Measurements from ENCODE around the gene CNTNAP5.
A peak's percentile ranks its signal among the peaks of the same experiment; 100 is the strongest.

CNTNAP5 gene

GRCh38 chr2:124025171-124025580, at the start of gene CNTNAP5:
CNTNAP5 (plus strand) TSS chr2:124025287; CDS start chr2:124025651, 364 bp downstream.
- TF ChIP-seq, protein P1, sequence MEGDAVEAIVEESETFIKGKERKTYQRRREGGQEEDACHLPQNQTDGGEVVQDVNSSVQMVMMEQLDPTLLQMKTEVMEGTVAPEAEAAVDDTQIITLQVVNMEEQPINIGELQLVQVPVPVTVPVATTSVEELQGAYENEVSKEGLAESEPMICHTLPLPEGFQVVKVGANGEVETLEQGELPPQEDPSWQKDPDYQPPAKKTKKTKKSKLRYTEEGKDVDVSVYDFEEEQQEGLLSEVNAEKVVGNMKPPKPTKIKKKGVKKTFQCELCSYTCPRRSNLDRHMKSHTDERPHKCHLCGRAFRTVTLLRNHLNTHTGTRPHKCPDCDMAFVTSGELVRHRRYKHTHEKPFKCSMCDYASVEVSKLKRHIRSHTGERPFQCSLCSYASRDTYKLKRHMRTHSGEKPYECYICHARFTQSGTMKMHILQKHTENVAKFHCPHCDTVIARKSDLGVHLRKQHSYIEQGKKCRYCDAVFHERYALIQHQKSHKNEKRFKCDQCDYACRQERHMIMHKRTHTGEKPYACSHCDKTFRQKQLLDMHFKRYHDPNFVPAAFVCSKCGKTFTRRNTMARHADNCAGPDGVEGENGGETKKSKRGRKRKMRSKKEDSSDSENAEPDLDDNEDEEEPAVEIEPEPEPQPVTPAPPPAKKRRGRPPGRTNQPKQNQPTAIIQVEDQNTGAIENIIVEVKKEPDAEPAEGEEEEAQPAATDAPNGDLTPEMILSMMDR (conservative IDR thresholded peaks at IDR 0.05; ENCODE audit: low read depth, low read length), result no peak
- DNase-seq (ENCODE audit: low read depth), result peak; percentile 9
- no peak within 1 kb of the TSS for H3K4me3 ChIP-seq (ENCODE audit: low read depth, low read length)

GRCh38 chr2:123976054-123976648, 48.9 kb upstream of the CNTNAP5 start:
- TF ChIP-seq, protein P1 (conservative IDR thresholded peaks at IDR 0.05; ENCODE audit: low read depth, low read length), result no peak

GRCh38 chr2:123993728-123994323, 31.3 kb upstream of the CNTNAP5 start:
- TF ChIP-seq, protein P1 (conservative IDR thresholded peaks at IDR 0.05; ENCODE audit: low read depth, low read length), result peak; percentile 52
- H3K4me3 ChIP-seq (ENCODE audit: low read depth, low read length), result no peak overlapping the region
- peak; percentile 40 for DNase-seq (ENCODE audit: low read depth)

More at GRCh38 chr2:123976054-123976648, 48.9 kb upstream of the CNTNAP5 start:
- no peak overlapping the region for H3K4me3 ChIP-seq (ENCODE audit: low read depth, low read length)
- no peak for DNase-seq (ENCODE audit: low read depth)

DNA sequence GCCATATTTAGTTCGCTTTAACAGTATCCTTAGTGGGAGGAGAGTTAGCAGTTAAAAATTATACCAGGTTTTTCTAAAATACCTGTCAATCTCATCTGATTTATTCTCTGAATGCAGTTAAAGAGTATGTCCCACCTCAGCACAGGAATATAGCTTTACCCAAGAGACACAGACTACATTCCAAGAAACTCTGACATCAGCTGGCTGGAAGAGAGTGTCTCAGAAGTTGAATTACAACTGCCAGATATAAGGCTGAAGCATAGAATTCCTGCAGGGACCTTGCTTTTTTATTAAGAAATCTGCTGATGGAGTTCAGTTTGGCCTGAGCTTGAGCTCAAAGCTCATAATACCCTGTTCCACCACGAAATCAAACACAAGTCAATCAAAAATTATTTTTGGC, 25.4 kb upstream of the CNTNAP5 start:
- TF ChIP-seq, protein P1 (conservative IDR thresholded peaks at IDR 0.05; ENCODE audit: low read depth, low read length), result no peak
- no peak for DNase-seq (ENCODE audit: low read depth)
- no peak overlapping the region for H3K4me3 ChIP-seq (ENCODE audit: low read depth, low read length)

DNA sequence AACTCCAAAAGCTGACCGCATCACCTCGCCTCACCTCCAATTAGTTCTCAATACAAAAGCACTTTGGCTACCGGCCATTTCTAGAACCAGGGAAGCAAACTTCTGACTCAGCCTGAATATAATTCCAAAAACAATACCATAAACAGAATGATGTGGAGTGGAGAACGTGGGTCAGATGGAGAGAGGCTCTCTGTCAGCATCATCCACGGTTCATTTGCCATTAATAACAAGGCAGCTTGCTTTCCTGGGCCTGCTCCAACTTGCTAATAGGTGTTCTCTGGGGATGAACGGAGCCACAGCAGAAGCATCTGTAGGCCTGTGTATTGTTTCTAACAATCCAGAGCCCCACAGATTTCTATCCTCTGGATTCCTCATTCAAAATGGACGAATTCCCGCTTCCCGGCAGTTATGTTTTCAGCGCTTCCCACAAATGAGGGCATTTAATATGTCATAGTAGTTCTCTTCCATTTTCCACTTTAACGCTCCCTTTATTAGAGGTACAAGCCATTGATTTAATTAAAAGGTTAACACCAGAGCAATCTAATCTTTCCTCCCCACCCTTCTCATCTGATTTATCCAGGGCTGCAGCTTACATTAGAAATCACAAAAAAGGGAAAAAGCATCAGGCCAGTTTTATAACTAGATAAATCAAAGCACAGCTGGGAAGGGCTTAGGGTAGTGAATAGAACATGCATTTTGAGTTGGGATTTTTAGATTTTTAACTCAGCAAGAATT, 23.2 kb upstream of the CNTNAP5 start:
- no peak overlapping the region for H3K4me3 ChIP-seq (ENCODE audit: low read depth, low read length)

GRCh38 chr2:124018890-124019289, 6.2 kb upstream of the CNTNAP5 start:
- TF ChIP-seq, protein P1 (conservative IDR thresholded peaks at IDR 0.05; ENCODE audit: low read depth, low read length), result no peak
- peak; percentile 3 for DNase-seq (ENCODE audit: low read depth)
- H3K4me3 ChIP-seq (ENCODE audit: low read depth, low read length), result no peak overlapping the region

More for the DNA sequence above, 23.2 kb upstream of the CNTNAP5 start:
- no peak for DNase-seq (ENCODE audit: low read depth)
- TF ChIP-seq, protein P1 (conservative IDR thresholded peaks at IDR 0.05; ENCODE audit: low read depth, low read length), result no peak
